PFSK-1 (cell line): ENCODE measurements around the gene CHAC1.

Experiments used
- FOXP2 ChIP-seq: optimal IDR thresholded peaks from 2 replicates; pipeline ENCODE3; 2011; ENCODE audit warnings: borderline replicate concordance, control low read depth, inconsistent platforms; ENCODE audit not compliant: insufficient read depth; ENCODE audit errors: extremely low read length, extremely low read depth
- POLR2AphosphoS5 ChIP-seq: IDR thresholded peaks from 2 replicates; pipeline ENCODE4 v1.6.1; 2012; ENCODE audit warnings: low read depth, mild to moderate bottlenecking, control low read depth, low read length, moderate library complexity
- REST ChIP-seq, 2 experiments: IDR thresholded peaks; 2 replicates each; pipeline versions ENCODE4 v1.6.1 to v1.8.0; 2011 to 2012; ENCODE audit warnings: low read depth in 2 of 2, low read length in 2 of 2, control low read depth in 1 of 2, inconsistent platforms in 1 of 2, mild to moderate bottlenecking in 1 of 2, moderate library complexity in 1 of 2; ENCODE audit not compliant: insufficient read depth in 1 of 2
- SIN3A ChIP-seq: IDR thresholded peaks from 2 replicates; pipeline ENCODE4 v1.6.1; 2012; ENCODE audit warnings: mild to moderate bottlenecking, low read length, moderate library complexity, borderline replicate concordance; ENCODE audit not compliant: insufficient read depth
- TAF1 ChIP-seq: IDR thresholded peaks from 2 replicates; pipeline ENCODE4 v1.6.1; 2012; ENCODE audit warnings: low read length, control low read depth, borderline replicate concordance; ENCODE audit not compliant: insufficient read depth

Gene CHAC1

DNA sequence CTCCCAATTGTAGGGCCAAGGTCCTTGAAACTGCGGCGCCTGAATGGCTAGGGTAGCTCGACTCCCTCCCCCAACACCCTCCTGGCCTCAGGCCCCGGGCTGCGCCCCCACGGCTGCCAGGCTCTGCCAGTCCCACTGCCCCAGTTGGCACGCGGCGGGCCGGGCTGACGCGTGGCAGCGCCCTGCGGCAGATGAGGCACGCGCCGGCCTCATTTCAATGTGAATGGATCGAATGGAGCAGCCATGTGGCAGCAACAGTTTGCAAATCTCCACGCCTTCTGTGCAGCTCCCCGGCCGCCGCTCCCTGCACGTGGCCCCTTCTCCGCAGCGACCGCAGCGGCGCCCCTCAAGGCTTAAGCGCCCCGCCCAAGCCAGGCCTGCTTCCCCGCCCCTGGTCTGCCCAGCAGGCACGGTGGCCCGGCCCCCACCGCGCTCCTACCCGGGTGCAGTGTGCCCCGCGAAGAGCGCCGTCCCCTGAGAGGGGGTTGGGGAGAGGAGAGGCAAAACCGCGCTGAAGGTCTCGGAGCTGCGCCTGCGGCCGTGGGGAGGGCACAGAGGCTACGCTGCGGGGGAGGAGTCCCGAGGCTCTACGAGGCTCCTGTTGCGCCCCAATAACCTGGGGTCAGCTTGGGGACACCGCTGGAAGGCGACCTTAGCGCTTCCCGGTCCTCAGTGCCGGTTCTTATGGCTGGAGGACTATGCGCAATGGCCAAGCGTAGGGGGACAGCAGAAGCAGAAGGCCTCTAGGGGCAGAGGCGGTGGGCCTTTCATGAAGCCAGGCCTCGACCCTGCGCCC lies 27.2 kb upstream of the CHAC1 start:
- no peak for TF ChIP-seq SIN3A
- no peak for TF ChIP-seq POLR2AphosphoS5
- no peak for TF ChIP-seq FOXP2
- no peak for TF ChIP-seq REST (IDR thresholded peaks at IDR 0.05; ENCODE audit: insufficient read depth in 1 of 2, low read depth in 2 of 2, low read length in 2 of 2)
- no peak for TF ChIP-seq TAF1

DNA sequence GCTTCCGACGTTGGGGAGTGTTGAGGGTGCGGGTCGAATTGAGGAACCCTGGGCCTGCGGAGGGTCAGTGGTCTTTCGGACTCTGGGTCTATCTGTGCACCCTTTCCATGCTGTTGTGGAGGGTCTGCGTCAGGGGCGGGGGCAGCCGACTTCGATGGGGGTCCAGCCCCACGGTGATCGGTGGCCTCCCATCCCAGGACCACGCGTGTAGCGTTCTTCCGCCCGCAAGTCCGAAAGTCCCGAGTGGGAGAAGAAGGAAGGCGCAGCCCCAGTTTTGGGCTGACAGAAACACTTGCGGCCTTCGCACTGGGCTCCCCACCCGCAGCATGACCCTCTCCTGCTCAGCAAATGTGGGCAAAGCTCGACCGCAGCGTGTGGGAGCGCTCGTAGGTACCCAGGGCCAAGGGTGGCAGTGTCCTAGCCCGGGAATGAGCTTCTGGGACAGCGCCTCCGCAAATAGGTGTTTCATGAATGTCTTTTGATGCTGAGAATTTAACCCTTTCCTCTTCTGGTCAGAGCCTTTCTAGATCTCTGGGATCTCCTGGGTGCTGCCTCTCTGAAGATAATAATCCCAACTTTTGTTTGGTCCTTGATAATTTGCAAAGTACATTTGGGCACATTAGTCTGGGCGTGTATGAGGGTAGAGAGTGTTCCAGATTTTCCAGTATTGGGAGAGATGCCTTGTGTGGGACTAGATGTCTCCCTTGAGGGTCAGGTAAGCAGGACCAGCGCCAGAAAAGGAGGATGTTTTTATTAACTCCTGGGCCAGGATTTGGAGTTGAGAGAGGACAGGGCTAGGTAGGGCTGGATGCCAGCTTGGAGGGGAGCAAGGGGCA lies 26.4 kb upstream of the CHAC1 start:
- TF ChIP-seq SIN3A = no peak
- no peak for TF ChIP-seq TAF1
- TF ChIP-seq REST (IDR thresholded peaks at IDR 0.05; ENCODE audit: insufficient read depth in 1 of 2, low read depth in 2 of 2, low read length in 2 of 2) = no peak
- TF ChIP-seq FOXP2 = no peak
- no peak for TF ChIP-seq POLR2AphosphoS5

DNA sequence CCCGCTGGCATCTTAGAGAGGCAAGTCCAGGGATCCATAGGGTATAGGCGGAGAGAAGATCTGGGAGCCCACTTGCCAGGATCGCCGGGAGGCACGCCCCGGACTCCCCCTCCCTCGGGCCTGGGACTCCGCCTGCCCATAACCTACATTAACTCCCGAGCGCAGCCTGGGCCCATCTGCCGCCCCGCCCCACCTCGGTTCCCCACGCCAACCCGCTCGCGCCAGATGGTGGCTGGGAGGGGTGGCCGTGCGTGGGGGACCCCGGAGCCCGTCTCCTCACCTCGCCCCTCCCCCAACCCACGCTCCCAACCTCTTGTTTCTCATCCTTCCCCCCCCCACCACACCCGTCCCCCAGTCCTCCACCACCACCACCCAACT lies 25.8 kb upstream of the CHAC1 start:
- TF ChIP-seq POLR2AphosphoS5 (no peak), REST (IDR thresholded peaks at IDR 0.05; ENCODE audit: insufficient read depth in 1 of 2, low read depth in 2 of 2, low read length in 2 of 2) (no peak), FOXP2 (no peak), TAF1 (no peak), SIN3A (no peak)

- TF ChIP-seq FOXP2 (no peak), TAF1 (no peak), REST (IDR thresholded peaks at IDR 0.05; ENCODE audit: insufficient read depth in 1 of 2, low read depth in 2 of 2, low read length in 2 of 2) (no peak), POLR2AphosphoS5 (no peak), SIN3A (no peak)
Observed at GRCh38 chr15:40927873-40928806, 25.1 kb upstream of the CHAC1 start.
